AG10803 (cell line): ENCODE data around the gene SMIM38.
A peak's percentile ranks its signal among the peaks of the same experiment; 100 is the strongest.
"Not testable (repeated sequence)": the region's sequence is repeated elsewhere in the genome, so short reads cannot be mapped to it uniquely, and the experiment has no call there.

Experiments
- DNase-seq: peaks from one replicate; pipeline ENCODE4 v3.0.0; 2010; ENCODE audit warnings: low read depth
- H3K4me3 ChIP-seq: 2 replicates; pipeline ENCODE4 v1.5.1; 2011; ENCODE audit warnings: mild to moderate bottlenecking, low read length, control low read depth
- CTCF ChIP-seq: conservative IDR thresholded peaks from 2 replicates; pipeline ENCODE4 v1.5.1; 2011; ENCODE audit warnings: mild to moderate bottlenecking, low read length, control low read depth, inconsistent platforms

SMIM38 gene

GRCh38 chr11:69140635-69141034 is 15.1 kb upstream of the SMIM38 start:
- no peak overlapping the region for H3K4me3 ChIP-seq
- TF ChIP-seq CTCF = no peak
- DNase-seq = no peak

- no peak for TF ChIP-seq CTCF
- H3K4me3 ChIP-seq = no peak overlapping the region
- no peak for DNase-seq
These were observed 14.0 kb upstream of the SMIM38 start for GRCh38 chr11:69141742-69142141.

GRCh38 chr11:69142895-69143294 is 12.8 kb upstream of the SMIM38 start:
- TF ChIP-seq CTCF = no peak
- no peak for DNase-seq
- H3K4me3 ChIP-seq = no peak overlapping the region

- peak; percentile 26 for DNase-seq
- no peak for TF ChIP-seq CTCF
- H3K4me3 ChIP-seq = no peak overlapping the region
These were observed 11.3 kb upstream of the SMIM38 start for GRCh38 chr11:69144316-69145049.

GRCh38 chr11:69145050-69145380 is 10.7 kb upstream of the SMIM38 start:
- peak; percentile 89 for DNase-seq
- no peak overlapping the region for H3K4me3 ChIP-seq
- TF ChIP-seq CTCF = peak; percentile 32

- no peak overlapping the region for H3K4me3 ChIP-seq
- TF ChIP-seq CTCF = no peak
- DNase-seq = no peak
These were observed 7.4 kb upstream of the SMIM38 start for GRCh38 chr11:69148377-69148762.

GRCh38 chr11:69148806-69149205 is 6.9 kb upstream of the SMIM38 start:
- H3K4me3 ChIP-seq = no peak overlapping the region

GRCh38 chr11:69149338-69150045 is 6.2 kb upstream of the SMIM38 start:
- not testable (repeated sequence) for DNase-seq, H3K4me3 ChIP-seq

More at GRCh38 chr11:69148806-69149205, 6.9 kb upstream of the SMIM38 start:
- no peak for TF ChIP-seq CTCF
- DNase-seq = no peak
